ENCODE data around the gene SERPINH1. TPM values are rescaled to one million over a fixed set of nuclear protein-coding genes. Genes with fewer than 3 reads are reported as not detected.

Gene SERPINH1
- total and polyA plus RNA-seq, 2 donors (not counting 1 experiment from before 2014, with no cell fraction given) = 3.0 to 5.7 TPM

GRCh38 chr11:75518771-75519653, 43.0 kb upstream of the SERPINH1 start:
- no peak overlapping the region for H3K9ac ChIP-seq (ENCODE audit: low read length)
- no peaks in the 10 kb centered on the region for H4K20me1 ChIP-seq (ENCODE audit: control insufficient read depth, insufficient read depth, low read length, poor library complexity, severe bottlenecking)
- DNase-seq (no peak), ATAC-seq (ENCODE audit: low read depth) (no peak)
- H2AFZ ChIP-seq (ENCODE audit: insufficient read depth, low read depth, low read length, poor library complexity, severe bottlenecking) = no peak overlapping the region
- H3K4me2 ChIP-seq (replicated peaks; ENCODE audit: low read depth, low read length, poor library complexity, severe bottlenecking) = no peak overlapping the region
- Mint-ChIP-seq H3K27ac (peak overlapping the region; percentile 72), H3K9me3 (ENCODE audit: insufficient read depth) (no peaks in the 10 kb centered on the region), H3K27me3 (no peaks in the 10 kb centered on the region), H3K4me1 (peaks cover 69% of the 10 kb centered on the region), H3K4me3 (peak overlapping the region; percentile 21)
- peaks cover 7% of the 10 kb centered on the region for H3K79me2 ChIP-seq (ENCODE audit: control insufficient read depth, insufficient read depth, low read length)
- peaks cover 0 to 8% (median 0%) of the 10 kb centered on the region in 3 donors for H3K9me3 ChIP-seq (ENCODE audit: control extremely low read depth in 1 of 3, control insufficient read depth in 2 of 3, insufficient read depth in 1 of 3, low read length in 2 of 3)
- ChIA-PET POLR2A (interaction anchor here (1.7 kb wide), 1 partner anchor 11 kb away, joined by 9 read pairs; no protein-coding TSS in a partner anchor), CTCF (interaction anchor here (0.8 to 7.0 kb wide), 4 partner anchors 11 to 74 kb away, joined by 3 to 51 read pairs (median 8); no protein-coding TSS in a partner anchor)
- peaks cover 50 to 66% of the 10 kb centered on the region in 2 donors for H3K4me1 ChIP-seq (ENCODE audit: control insufficient read depth in 2 of 2, insufficient read depth in 2 of 2, low read length in 2 of 2)
- peaks cover 0 to 13% (median 2%) of the 10 kb centered on the region in 4 experiments for H3K27me3 ChIP-seq (replicated peaks in 1 of 4; ENCODE audit: control extremely low read depth in 1 of 4, control insufficient read depth in 3 of 4, insufficient read depth in 4 of 4, low read length in 3 of 4)
- TF ChIP-seq, protein P1, sequence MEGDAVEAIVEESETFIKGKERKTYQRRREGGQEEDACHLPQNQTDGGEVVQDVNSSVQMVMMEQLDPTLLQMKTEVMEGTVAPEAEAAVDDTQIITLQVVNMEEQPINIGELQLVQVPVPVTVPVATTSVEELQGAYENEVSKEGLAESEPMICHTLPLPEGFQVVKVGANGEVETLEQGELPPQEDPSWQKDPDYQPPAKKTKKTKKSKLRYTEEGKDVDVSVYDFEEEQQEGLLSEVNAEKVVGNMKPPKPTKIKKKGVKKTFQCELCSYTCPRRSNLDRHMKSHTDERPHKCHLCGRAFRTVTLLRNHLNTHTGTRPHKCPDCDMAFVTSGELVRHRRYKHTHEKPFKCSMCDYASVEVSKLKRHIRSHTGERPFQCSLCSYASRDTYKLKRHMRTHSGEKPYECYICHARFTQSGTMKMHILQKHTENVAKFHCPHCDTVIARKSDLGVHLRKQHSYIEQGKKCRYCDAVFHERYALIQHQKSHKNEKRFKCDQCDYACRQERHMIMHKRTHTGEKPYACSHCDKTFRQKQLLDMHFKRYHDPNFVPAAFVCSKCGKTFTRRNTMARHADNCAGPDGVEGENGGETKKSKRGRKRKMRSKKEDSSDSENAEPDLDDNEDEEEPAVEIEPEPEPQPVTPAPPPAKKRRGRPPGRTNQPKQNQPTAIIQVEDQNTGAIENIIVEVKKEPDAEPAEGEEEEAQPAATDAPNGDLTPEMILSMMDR (IDR thresholded peaks at IDR 0.05) = no peak
- TF ChIP-seq EZH2 (IDR thresholded peaks at IDR 0.05; ENCODE audit: borderline replicate concordance, insufficient read depth, low read depth, low read length, poor library complexity, severe bottlenecking) = no peak
- intact Hi-C loops (cut with micrococcal nuclease) = no loop called here
- H3K4me3 ChIP-seq (ENCODE audit: control extremely low read depth in 1 of 5, extremely low read depth in 1 of 5, insufficient read depth in 1 of 5, low read depth in 2 of 5, low read length in 4 of 5) = no peak overlapping the region
- H3K36me3 ChIP-seq (replicated peaks in 1 of 2; ENCODE audit: control extremely low read depth in 1 of 2, control insufficient read depth in 1 of 2, extremely low read depth in 1 of 2, insufficient read depth in 2 of 2, low read length in 1 of 2) = no peaks in the 10 kb centered on the region
- WGBS (ENCODE audit: insufficient coverage) = 63% methylated on average over 5 of the region's 9 CpGs
- H3K27ac ChIP-seq (ENCODE audit: low read length in 2 of 2) = peak overlapping the region in 1 of 2 donors; percentile 13

DNA sequence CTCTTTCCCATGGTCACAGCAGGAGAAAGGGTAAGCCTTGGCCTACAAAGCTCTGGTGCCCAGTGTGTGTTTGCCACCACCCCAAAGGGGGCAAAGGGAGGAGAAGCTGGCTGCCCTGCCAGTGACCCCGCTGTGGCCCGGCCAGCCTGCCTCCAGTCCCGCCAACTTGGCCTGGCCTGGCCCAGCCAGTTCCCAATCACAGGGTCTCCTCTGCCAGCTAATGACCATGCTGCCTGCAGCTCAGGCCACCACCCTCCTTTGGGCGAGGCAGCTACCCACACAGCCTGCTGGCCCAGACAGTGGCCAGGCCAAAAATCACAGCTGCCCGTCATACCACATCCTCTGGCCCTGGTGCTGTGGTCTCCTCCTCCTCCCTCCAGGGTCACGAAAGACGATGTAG, 41.4 kb upstream of the SERPINH1 start:
- Histone ChIP-seq H3K9me3 (ENCODE audit: control extremely low read depth in 1 of 3, control insufficient read depth in 2 of 3, insufficient read depth in 1 of 3, low read length in 2 of 3) (peaks cover 0 to 13% (median 0%) of the 10 kb centered on the region in 3 donors), H3K27me3 (replicated peaks in 1 of 4; ENCODE audit: control extremely low read depth in 1 of 4, control insufficient read depth in 3 of 4, insufficient read depth in 4 of 4, low read length in 3 of 4) (peaks cover 0 to 25% (median 9%) of the 10 kb centered on the region in 4 experiments), H3K4me3 (ENCODE audit: control extremely low read depth in 1 of 5, extremely low read depth in 1 of 5, insufficient read depth in 1 of 5, low read depth in 2 of 5, low read length in 4 of 5) (no peak overlapping the region), H3K9ac (ENCODE audit: low read length) (no peak overlapping the region), H4K20me1 (ENCODE audit: control insufficient read depth, insufficient read depth, low read length, poor library complexity, severe bottlenecking) (no peaks in the 10 kb centered on the region), H3K4me1 (ENCODE audit: control insufficient read depth in 2 of 2, insufficient read depth in 2 of 2, low read length in 2 of 2) (peaks cover 53 to 62% of the 10 kb centered on the region in 2 donors), H3K36me3 (replicated peaks in 1 of 2; ENCODE audit: control extremely low read depth in 1 of 2, control insufficient read depth in 1 of 2, extremely low read depth in 1 of 2, insufficient read depth in 2 of 2, low read length in 1 of 2) (no peaks in the 10 kb centered on the region), H2AFZ (ENCODE audit: insufficient read depth, low read depth, low read length, poor library complexity, severe bottlenecking) (no peak overlapping the region), H3K27ac (ENCODE audit: low read length in 2 of 2) (no peak overlapping the region), H3K79me2 (ENCODE audit: control insufficient read depth, insufficient read depth, low read length) (peaks cover 7% of the 10 kb centered on the region), H3K4me2 (replicated peaks; ENCODE audit: low read depth, low read length, poor library complexity, severe bottlenecking) (no peak overlapping the region)
- TF ChIP-seq, protein P1 (IDR thresholded peaks at IDR 0.05) = no peak
- no peak for TF ChIP-seq EZH2 (IDR thresholded peaks at IDR 0.05; ENCODE audit: borderline replicate concordance, insufficient read depth, low read depth, low read length, poor library complexity, severe bottlenecking)
- H3K27ac Mint-ChIP-seq = peak overlapping the region; percentile 59
- POLR2A ChIA-PET = interaction anchor here (0.6 kb wide), 1 partner anchor 36 kb away, joined by 4 read pairs; no protein-coding TSS in a partner anchor
- WGBS (ENCODE audit: insufficient coverage) = 90% methylated on average over 7 of the region's 7 CpGs
- no peaks in the 10 kb centered on the region for H3K27me3 Mint-ChIP-seq
- ATAC-seq (ENCODE audit: low read depth) (no peak), DNase-seq (no peak)
- peaks cover 64% of the 10 kb centered on the region for H3K4me1 Mint-ChIP-seq
- intact Hi-C loops (cut with micrococcal nuclease) = no loop called here
- H3K9me3 Mint-ChIP-seq (ENCODE audit: insufficient read depth) = no peaks in the 10 kb centered on the region
- CTCF ChIA-PET = interaction anchor here (2.4 to 7.0 kb wide), 2 partner anchors 11 to 76 kb away, joined by 11 to 51 read pairs; no protein-coding TSS in a partner anchor
- H3K4me3 Mint-ChIP-seq = no peak overlapping the region
